GM12891 (cell line): ENCODE results near the gene NTN4.

Experiments used
- DNase-seq: peaks from one replicate; pipeline ENCODE4 v3.0.0; 2011; ENCODE audit warnings: low spot score; ENCODE audit not compliant: insufficient read length
- FAIRE-seq: peaks from 2 replicates; lab custom pipeline; 2011; peaks lifted over from hg19 to GRCh38; lab: Jason Lieb, UNC
- PAX5 ChIP-seq: IDR thresholded peaks from 2 replicates; pipeline ENCODE4 v1.6.1; 2011; ENCODE audit warnings: low read length, moderate library complexity, mild to moderate bottlenecking; ENCODE audit not compliant: insufficient read depth, severe bottlenecking
- POLR2A ChIP-seq: IDR thresholded peaks from 2 replicates; pipeline ENCODE4 v1.6.1; 2011; ENCODE audit warnings: low read depth, low read length, control low read depth
- POLR2AphosphoS5 ChIP-seq: IDR thresholded peaks from 2 replicates; pipeline ENCODE4 v1.6.1; 2011; ENCODE audit warnings: low read depth, low read length, control low read depth
- POU2F2 ChIP-seq: IDR thresholded peaks from 2 replicates; pipeline ENCODE4 v1.6.1; 2011; ENCODE audit warnings: low read depth, mild to moderate bottlenecking, control low read depth, low read length, moderate library complexity
- SPI1 ChIP-seq: IDR thresholded peaks from 2 replicates; pipeline ENCODE4 v1.6.1; 2011; ENCODE audit warnings: low read depth, low read length, control low read depth
- TAF1 ChIP-seq: IDR thresholded peaks from 2 replicates; pipeline ENCODE4 v1.6.1; 2011; ENCODE audit warnings: low read depth, low read length, control low read depth

The NTN4 gene

GRCh38 chr12:95774311-95775045 lies 16.1 kb downstream of the NTN4 start:
- TF ChIP-seq SPI1 = no peak
- TF ChIP-seq POU2F2 = no peak
- no peak for TF ChIP-seq PAX5
- TF ChIP-seq POLR2AphosphoS5 = no peak
- TF ChIP-seq POLR2A = no peak
- TF ChIP-seq TAF1 = no peak
- no peak for DNase-seq
- no peak for FAIRE-seq

- FAIRE-seq = no peak
- TF ChIP-seq POU2F2 (no peak), TAF1 (no peak), SPI1 (no peak), POLR2A (no peak), POLR2AphosphoS5 (no peak), PAX5 (no peak)
- DNase-seq = no peak
Observed at GRCh38 chr12:95773320-95773719, 17.2 kb downstream of the NTN4 start.

DNA sequence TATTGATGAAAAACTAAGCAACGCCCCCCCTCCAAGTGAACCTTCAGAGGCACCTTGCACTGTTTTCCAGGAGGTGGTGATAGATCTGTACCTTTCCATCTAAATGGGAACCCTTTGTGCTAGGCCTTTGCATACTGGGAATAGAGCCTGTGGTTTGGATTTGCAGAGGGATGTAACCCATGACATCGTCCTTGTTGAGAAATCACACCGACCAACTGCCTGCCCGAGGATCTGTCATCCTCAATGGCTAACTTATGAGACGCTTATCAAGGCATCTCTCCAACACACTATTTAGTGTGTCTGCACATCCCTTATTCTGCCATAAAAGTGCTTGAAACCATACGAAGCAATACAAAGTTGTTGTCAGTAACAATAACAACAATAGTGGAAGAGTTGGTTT lies 22.9 kb downstream of the NTN4 start:
- DNase-seq (no peak), FAIRE-seq (no peak)
- TF ChIP-seq POLR2A = no peak
- no peak for TF ChIP-seq TAF1
- no peak for TF ChIP-seq POLR2AphosphoS5
- TF ChIP-seq POU2F2 = no peak
- no peak for TF ChIP-seq SPI1
- no peak for TF ChIP-seq PAX5

GRCh38 chr12:95766356-95767019 lies 24.1 kb downstream of the NTN4 start:
- DNase-seq (no peak), FAIRE-seq (no peak)
- TF ChIP-seq POLR2AphosphoS5 = no peak
- TF ChIP-seq POLR2A = no peak
- TF ChIP-seq POU2F2 = no peak
- TF ChIP-seq TAF1 = no peak
- TF ChIP-seq PAX5 = no peak
- TF ChIP-seq SPI1 = no peak

DNA sequence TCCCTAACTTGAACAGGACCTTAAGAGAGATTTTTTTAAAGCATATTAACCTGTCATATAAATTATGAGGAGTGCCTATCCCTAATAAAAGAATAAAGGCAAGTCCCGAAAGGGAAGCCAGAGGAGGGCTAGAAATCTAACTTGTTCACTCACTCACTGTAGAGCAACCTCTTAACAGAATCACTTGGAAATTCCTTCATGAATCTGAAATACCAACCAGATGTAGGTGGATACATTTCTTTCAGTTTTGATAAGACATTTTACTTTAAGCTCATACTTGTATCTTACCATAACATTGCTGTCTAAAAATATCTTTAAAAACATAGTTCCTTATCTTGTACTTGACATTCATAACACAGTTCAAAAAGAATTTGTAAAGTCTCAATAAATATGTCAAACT lies 25.7 kb downstream of the NTN4 start:
- TF ChIP-seq TAF1 (no peak), POU2F2 (no peak), POLR2A (no peak), SPI1 (no peak), PAX5 (no peak), POLR2AphosphoS5 (no peak)
- FAIRE-seq (no peak), DNase-seq (no peak)

DNA sequence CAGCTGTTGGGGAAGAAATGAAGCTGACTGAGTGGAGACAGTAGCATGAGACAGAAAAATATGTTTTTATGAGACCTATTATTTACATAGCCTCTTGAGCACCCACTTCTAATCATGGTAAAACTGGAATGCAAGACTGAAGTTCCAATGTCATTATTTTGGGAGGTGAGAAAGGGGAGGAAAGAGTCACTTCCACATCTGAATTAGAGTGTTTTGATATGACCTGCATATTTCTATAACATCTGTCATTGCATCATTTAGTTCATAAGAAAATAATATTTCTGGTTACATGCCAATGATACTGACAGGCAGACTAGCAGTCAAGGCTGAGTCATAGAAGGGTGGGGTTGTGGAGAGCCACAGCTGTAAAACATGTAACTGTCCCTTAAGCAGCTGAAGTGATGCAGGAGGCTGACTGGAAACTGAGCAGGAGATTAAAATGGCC lies 26.7 kb downstream of the NTN4 start:
- no peak for TF ChIP-seq TAF1
- no peak for TF ChIP-seq POLR2AphosphoS5
- no peak for TF ChIP-seq PAX5
- no peak for TF ChIP-seq SPI1
- no peak for FAIRE-seq
- no peak for DNase-seq

GRCh38 chr12:95762123-95762785 lies 28.3 kb downstream of the NTN4 start:
- TF ChIP-seq POLR2A (no peak), TAF1 (no peak)
- DNase-seq = no peak
- no peak for FAIRE-seq

- FAIRE-seq = no peak
- DNase-seq = no peak
- TF ChIP-seq POLR2AphosphoS5 (no peak), PAX5 (no peak), POU2F2 (no peak), SPI1 (no peak), TAF1 (no peak), POLR2A (no peak)
Observed at GRCh38 chr12:95760371-95760770, 30.2 kb downstream of the NTN4 start.

DNA sequence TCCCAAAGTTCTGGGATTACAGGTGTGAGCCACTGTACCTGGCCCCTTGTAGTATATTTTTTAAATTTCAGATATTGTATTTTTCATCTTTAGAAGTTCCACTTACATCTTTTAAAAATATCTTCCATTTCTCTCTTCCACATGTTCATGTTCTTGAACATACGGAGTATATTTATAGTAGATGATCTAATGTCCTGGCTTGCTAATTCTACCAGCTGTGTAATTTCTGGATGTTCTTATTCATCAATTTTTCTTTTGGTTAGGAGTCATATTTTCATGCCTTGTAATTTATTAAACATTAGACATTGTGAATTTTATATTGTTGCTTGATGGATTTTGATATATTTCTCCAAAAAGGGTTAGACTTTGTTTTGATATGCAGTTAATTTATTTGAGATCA lies 30.8 kb downstream of the NTN4 start:
- TF ChIP-seq TAF1 (no peak), SPI1 (no peak), POLR2A (no peak), POU2F2 (no peak), PAX5 (no peak), POLR2AphosphoS5 (no peak)
- FAIRE-seq (no peak), DNase-seq (no peak)
